HPDE6-E6E7 (cell line): ENCODE measurements around the gene PKD1L1.

ENCODE experiments used
- DNase-seq: peaks from one replicate; pipeline ENCODE4 v3.0.0; 2011; ENCODE audit warnings: missing footprints; ENCODE audit errors: extremely low spot score

Gene PKD1L1

GRCh38 chr7:47737601-47738000, 210.7 kb downstream of the PKD1L1 start:
- no peak for DNase-seq

- DNase-seq, result no peak
Observed at GRCh38 chr7:47735431-47736345, 212.6 kb downstream of the PKD1L1 start.

GRCh38 chr7:47734949-47735291, 213.3 kb downstream of the PKD1L1 start:
- DNase-seq, result no peak

- no peak for DNase-seq
Observed at GRCh38 chr7:47734287-47734948, 213.8 kb downstream of the PKD1L1 start.

GRCh38 chr7:47730142-47730541, 218.1 kb downstream of the PKD1L1 start:
- no peak for DNase-seq

GRCh38 chr7:47726047-47726726, 222.1 kb downstream of the PKD1L1 start:
- no peak for DNase-seq

GRCh38 chr7:47725031-47725780, 223.1 kb downstream of the PKD1L1 start:
- peak; percentile 14 for DNase-seq
